HG03025 (cell line): ENCODE data around the gene RNF217.
"Not testable (repeated sequence)": the region's sequence is repeated elsewhere in the genome, so short reads cannot be mapped to it uniquely, and the experiment has no call there.

ENCODE experiments used
- ATAC-seq: cut with Tn5 transposase; IDR thresholded peaks from one replicate; pipeline ENCODE4 v1.9.1; 2021; ENCODE audit warnings: mild to moderate bottlenecking, moderate library complexity; ENCODE audit not compliant: unreplicated experiment, low FRiP score

RNF217 gene

GRCh38 chr6:125048274-125048673, 86.0 kb downstream of the RNF217 start:
- ATAC-seq: no peak

GRCh38 chr6:125050663-125051318, 88.6 kb downstream of the RNF217 start:
- ATAC-seq: no peak

GRCh38 chr6:125053809-125054208, 91.6 kb downstream of the RNF217 start:
- ATAC-seq: no peak

GRCh38 chr6:125054331-125054730, 92.1 kb downstream of the RNF217 start:
- no peak for ATAC-seq

DNA sequence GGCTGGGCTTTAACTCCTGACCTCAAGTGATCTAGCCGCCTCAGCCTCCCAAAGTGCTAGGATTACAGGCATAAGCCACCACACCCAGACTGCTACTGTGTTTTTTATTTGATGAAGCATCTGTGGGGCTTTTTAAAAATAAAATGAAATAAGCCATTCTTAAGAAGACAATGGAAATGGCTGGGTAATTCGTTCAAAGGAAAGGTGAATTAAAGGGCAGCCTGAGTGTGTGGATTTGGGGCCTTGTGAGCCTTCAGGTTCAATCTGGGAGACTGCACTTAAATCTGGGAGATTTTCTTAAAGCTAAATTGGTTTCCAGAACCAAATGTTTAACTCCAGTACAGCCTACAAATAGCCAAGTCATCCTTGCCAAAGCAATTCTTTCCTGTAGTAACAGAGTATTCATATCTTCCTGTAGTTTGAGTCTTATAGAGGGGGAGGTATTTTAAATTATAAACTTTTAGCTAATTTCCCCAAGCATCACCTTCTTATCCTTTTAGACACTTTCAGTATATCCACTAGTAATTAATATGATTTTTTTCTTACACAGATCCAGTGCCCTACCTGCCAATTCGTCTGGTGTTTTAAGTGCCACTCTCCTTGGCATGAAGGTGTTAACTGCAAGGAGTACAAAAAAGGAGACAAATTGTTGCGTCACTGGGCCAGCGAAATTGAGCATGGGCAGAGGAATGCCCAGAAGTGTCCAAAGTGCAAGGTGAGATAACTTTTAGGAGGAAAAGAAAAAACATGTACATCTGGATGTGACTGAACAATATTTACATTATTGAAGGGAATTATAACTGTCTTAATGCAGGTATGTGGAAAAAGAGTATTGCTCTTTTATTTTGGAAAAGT, 95.4 kb downstream of the RNF217 start:
- ATAC-seq: no peak

- no peak for ATAC-seq
Measured at GRCh38 chr6:125058546-125058945, 96.3 kb downstream of the RNF217 start.

DNA sequence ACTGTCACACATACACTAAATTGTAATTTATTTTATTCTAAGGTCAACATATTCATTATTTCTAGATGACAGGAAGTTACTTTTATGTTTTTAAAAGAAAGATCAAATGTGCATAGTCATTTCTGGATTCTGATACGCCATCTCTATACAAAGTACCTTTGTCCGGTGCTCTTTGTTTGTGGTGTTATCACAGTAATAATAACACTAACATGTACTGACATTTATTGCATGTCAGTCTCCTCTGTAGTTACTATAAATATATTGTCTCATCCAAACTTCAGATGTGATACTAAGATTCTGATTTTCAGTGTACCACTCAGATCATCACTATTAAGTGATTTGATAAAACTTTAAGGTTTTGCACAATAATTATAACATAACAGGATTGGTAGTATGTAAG, 101.1 kb downstream of the RNF217 start:
- ATAC-seq: no peak

DNA sequence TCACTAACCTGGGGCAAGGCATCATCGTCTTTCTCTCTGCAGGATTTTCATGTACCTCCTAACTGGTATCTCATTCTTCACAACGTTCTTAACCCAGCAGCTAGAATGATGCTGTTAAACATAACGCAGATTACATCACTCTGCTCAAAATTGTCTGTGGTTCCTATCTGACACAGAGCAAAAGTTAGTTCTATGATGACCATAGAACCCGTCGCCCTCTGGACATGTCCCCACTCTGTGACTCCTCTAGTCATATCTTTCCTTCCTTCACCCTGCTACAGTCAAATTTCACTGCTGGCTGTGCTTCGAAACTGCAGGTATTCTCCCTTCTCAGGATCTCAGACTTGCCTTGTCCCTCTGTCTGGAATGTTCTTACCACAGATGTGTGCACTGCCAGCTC, 103.9 kb downstream of the RNF217 start:
- no peak for ATAC-seq

DNA sequence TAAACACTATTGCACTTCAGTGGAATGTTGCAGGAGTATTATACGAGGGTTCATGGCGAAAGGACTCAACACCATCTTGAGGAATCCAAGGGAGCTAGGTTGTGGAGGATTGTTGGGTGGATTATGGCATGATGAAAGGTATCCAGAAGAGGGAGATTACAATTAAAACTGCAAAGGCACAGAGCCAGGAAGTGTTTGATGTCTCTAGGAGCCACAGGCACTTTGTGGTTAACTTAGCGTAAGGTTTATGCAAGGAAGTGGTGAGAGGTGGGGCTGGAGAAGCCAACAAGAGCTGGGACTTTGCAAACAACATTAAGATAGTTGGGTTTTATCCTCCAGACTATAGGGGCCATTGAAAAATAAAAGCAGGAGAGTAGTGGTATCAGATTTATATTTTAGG, 104.7 kb downstream of the RNF217 start:
- no peak for ATAC-seq

DNA sequence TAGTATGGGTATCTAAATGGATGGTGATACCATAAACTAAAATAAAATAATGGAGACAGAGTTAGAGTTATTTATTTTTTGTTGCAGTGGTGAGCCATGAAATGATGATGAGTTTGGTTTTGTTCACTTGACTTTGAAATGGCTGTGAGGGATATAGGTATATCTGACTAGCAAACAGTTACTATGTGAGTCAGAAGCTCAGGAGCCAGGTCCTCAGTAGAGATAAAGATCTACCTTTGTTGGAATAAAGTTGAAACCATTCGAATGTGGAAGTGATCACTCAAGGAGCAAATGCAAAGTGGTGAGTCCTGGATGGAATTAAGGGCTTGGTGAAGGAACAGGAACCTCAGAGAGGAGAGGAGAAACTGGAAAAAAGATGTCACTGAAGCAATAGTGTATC, 105.3 kb downstream of the RNF217 start:
- ATAC-seq: no peak

DNA sequence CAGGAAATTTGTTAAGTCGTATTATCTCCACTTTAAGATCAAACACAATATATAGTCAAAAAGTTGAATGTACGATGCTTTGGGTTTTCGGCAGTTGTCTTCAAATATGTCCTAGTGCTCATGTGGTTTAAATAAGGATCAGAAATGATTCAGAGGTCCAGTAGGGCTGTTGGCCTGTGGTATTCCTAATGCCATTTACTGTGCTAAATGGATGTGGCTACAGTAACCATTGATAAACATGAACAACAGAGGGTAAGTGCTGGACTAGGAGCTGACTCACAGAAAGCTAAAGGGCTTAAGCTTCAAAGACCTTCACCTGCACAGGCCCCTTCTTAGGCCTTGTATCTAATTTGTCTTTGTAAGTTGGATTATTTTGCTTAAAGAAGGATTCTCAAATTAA, 110.8 kb downstream of the RNF217 start:
- no peak for ATAC-seq

DNA sequence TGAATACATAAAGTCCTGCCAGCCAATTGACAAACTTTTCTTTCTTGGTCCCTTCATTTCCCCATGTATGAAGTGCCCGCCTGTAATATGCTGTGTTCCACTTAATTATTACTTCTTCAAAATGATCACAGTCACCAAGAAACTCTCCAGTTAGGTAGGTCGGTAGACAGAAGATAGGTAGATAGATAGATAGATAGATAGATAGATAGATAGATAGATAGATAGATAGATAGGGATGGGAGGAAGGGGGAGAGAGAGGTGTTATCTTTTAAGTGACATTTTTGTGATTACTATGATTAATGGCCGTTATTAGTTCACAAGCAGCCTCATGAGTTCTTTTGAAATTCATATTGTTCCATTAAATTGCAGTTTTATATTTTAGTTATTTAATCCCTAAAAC, 111.9 kb downstream of the RNF217 start:
- ATAC-seq: no peak

DNA sequence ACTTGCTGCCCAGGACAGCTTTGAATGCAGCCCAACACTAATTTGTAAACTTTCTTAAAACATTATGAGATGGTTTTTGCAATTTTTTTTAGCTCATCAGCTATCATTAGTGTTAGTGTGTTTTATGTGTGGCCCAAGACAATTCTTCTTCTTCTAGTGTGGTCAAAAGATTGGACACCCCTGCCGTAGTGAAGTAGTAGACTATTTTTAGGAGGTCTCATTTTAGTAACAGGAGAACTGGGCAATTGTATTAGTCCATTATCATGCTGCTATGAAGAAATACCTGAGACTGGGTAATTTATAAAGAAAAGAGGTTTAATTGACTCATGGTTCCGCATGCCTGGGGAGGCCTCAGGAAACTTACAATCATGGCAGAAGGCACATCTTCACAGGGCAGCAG, 112.8 kb downstream of the RNF217 start:
- not testable (repeated sequence) for ATAC-seq

DNA sequence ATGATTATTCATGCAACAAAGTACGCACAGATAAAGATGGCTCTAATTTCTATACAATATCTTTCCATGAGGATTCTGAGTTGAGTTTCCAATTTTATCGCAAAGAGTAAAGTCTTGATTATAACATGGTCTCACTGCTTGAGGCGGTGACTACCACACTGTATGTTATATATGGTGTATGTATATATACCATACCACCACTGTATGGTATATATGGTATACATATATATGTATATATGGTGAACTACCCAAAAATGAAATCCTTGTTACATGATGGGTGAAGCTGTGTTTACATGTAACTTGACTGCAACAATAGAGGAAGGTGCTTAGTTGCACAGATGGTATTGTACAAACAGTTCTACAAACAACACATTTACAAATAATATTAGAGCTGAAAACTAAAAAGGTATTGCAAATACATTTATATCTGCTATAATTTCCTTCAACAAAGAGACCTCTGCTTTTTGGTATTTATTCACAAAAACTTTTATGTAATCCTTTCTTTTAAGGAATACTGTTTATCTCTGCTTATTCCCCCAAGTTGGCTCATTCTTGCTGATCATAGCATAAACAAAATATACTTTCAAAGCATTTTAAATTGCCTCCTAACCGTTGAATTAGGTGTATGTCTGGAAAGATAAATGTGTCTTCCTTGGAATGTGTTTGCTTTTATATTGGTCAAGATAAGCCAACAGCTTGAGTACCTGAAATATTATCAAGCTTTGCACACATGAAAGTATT, 113.7 kb downstream of the RNF217 start:
- ATAC-seq: no peak

DNA sequence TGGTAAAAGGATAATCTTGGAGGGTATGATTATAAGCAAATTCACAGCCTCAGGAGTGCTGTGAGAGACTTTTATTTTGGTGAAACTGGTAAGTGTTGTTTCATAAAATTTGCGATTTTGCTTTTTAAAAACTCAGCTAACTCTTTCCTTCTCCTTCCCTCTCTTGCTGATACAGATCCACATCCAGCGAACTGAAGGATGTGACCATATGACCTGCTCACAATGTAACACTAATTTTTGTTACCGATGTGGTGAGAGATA, 114.2 kb downstream of the RNF217 start:
- no peak for ATAC-seq

DNA sequence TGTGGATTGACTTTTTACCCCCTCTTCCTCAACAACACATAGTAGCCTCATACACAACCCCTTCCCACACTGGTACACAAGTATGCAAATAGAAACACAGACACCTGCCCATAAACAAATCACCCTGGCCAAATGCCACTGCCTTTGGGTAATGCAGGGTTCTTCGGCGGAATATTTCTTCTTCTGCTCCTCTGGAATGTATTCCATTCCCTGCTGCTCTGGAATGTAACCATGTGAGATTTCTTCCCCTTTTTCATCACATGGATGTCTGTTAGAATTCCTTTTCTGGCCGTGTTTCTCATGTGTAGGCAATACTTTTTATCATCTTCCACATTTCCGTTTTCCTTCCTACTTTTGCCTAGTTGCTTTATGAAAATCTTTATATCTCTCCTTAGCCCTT, 115.2 kb downstream of the RNF217 start:
- ATAC-seq: no peak

- ATAC-seq: no peak
Measured at GRCh38 chr6:125078602-125079321, 116.5 kb downstream of the RNF217 start.

DNA sequence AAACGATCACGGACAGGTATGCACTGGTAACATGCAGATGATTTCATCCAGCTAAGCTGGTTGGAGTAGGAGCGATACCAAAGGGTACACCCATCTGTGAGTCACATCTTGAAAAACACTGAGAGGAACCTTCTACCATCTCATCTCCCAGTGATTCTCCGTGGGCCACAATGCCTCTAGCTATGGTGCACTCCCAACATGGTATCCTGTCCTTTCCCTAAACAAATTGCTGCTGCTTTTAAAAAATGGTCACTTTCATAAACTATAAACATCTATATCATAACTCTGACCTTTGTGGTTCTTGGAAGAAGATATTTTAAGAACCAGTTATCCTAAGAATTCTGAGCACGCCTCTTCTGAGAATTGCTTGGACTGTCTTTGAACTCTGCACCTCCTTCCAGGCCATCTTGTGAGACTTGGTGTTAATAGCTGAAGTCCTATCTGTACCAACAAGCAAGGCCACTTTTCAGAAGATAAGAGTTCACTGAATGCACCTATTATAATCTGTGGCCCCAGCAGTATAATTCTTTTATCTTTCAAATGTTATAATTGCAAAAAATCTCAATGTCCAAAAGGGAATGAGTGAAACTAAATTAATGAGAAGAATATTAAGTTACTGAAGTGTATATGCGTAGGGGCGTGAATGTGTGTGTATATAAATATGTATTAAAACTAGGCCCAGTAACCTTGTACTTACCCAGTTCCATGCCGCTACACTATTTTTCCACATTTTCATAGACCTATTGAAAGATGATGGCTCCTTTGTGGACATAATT, 120.9 kb downstream of the RNF217 start:
- no peak for ATAC-seq

DNA sequence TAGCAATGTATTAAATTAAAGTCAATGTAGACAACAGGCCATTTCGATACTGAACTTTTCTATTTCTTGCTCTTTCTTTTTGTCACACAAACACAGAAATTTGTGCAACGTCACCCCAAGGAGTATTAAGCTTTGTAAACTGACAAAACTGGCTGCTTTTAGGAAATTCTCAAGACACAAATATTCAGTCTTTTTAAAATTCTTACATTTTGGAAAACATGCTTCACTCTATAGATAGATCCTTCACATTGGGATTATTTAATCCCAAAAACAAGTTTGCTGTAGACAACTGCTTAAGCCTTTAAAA, 121.4 kb downstream of the RNF217 start:
- ATAC-seq: no peak

- ATAC-seq: no peak
Measured at GRCh38 chr6:125086716-125087115, 124.5 kb downstream of the RNF217 start.
